Panc1 (cell line): ENCODE data around the gene CFH.

ENCODE experiments used
- CTCF ChIP-seq: fragments of 450-650 bp; IDR thresholded peaks from 2 replicates; pipeline ENCODE4 v1.5.1; 2017; ENCODE audit warnings: mild to moderate bottlenecking
- POLR2AphosphoS5 ChIP-seq: IDR thresholded peaks from 2 replicates; pipeline ENCODE4 v1.6.1; 2012; ENCODE audit warnings: mild to moderate bottlenecking, low read depth, low read length, moderate library complexity
- REST ChIP-seq, 2 experiments: IDR thresholded peaks; 2 replicates each; pipeline ENCODE4 v1.6.1; 2011 to 2012; ENCODE audit warnings: low read depth in 2 of 2, control low read depth in 1 of 2, low read length in 1 of 2, mild to moderate bottlenecking in 1 of 2, moderate library complexity in 1 of 2; ENCODE audit not compliant: insufficient read depth in 1 of 2
- SIN3A ChIP-seq: IDR thresholded peaks from 2 replicates; pipeline ENCODE4 v1.6.1; 2012; ENCODE audit warnings: low read depth, mild to moderate bottlenecking, low read length, moderate library complexity, borderline replicate concordance; ENCODE audit not compliant: insufficient read depth
- TCF7L2 ChIP-seq: IDR thresholded peaks from 2 replicates; pipeline ENCODE4 v1.6.1; 2011; ENCODE audit warnings: mild to moderate bottlenecking, low read depth, low read length, inconsistent platforms

DNA sequence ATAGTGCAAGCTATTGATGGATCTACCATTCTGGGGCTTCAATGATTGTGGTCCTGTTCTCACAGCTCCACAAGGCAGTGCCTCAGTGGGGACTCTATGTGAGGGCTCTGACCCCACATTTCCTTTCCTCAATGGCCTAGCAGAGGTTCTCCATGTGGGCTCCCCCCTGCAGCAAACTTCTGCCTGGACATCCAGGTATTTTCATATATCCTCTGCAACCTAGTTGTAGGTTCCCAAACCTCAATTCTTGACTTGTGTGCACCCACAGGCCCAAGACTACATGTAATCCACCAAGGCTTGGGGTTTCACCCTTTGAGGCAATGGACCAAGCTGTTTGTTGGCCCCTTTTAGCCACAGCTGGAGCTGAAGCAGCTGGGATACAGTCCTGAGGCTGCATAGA, 86.9 kb downstream of the CFH start:
- no peak for TF ChIP-seq CTCF
- no peak for TF ChIP-seq POLR2AphosphoS5
- no peak for TF ChIP-seq REST (IDR thresholded peaks at IDR 0.05; ENCODE audit: insufficient read depth in 1 of 2, low read depth in 2 of 2, low read length in 1 of 2)
- TF ChIP-seq TCF7L2: no peak
- TF ChIP-seq SIN3A: no peak
